Activated naive CD4-positive, alpha-beta T cell treated with anti-CD3 and anti-CD28 coated beads for 36 hours (primary cell): ENCODE data around the gene NT5C3A. TPM values are rescaled to one million over a fixed set of nuclear protein-coding genes. Genes with fewer than 3 reads are reported as not detected.

ENCODE experiments used
- CTCF ChIA-PET: fragments of 350-600 bp; sonication (Branson Sonifier 250); formaldehyde crosslinking; loops from one replicate; lab custom pipeline; 2021; ENCODE audit warnings: antibody characterized with exemption; lab: Charles Lee
- DNase-seq: peaks from one replicate; pipeline ENCODE4 v3.0.0-alpha.2; 2020
- H3K27ac Mint-ChIP-seq: one replicate; pipeline ENCODE4 v1.8.0; 2021; ENCODE audit warnings: mild to moderate bottlenecking, mixed read lengths
- H3K27me3 Mint-ChIP-seq: one replicate; pipeline ENCODE4 v1.8.0; 2021; ENCODE audit warnings: low read depth, mixed read lengths
- H3K36me3 Mint-ChIP-seq: one replicate; pipeline ENCODE4 v1.8.0; 2021; ENCODE audit warnings: low read depth, mixed read lengths
- H3K4me1 Mint-ChIP-seq: one replicate; pipeline ENCODE4 v1.8.0; 2021; ENCODE audit warnings: low read depth, mixed read lengths
- H3K4me3 Mint-ChIP-seq: one replicate; pipeline ENCODE4 v1.8.0; 2021; ENCODE audit warnings: mild to moderate bottlenecking, moderate library complexity, mixed read lengths
- H3K9me3 Mint-ChIP-seq: one replicate; pipeline ENCODE4 v1.8.0; 2021; ENCODE audit warnings: mixed read lengths
- intact Hi-C: fragments of 100-400 bp; cut with micrococcal nuclease; formaldehyde crosslinking; loops from one replicate; pipeline ENCODE4 v1.15.1; 2023
- total RNA-seq, 2 experiments: library from RNA; stranded (reverse); gene quantifications; one replicate each; pipeline ENCODE4 v1.2.3, GENCODE V29; 2021

Gene NT5C3A
- total RNA-seq, 2 experiments from 2014 or later, result 39.5 to 40.9 TPM

GRCh38 chr7:33093266-33093665, 30.7 kb upstream of the NT5C3A start:
- DNase-seq, result no peak
- Mint-ChIP-seq H3K4me3 (no peak overlapping the region), H3K27me3 (no peaks in the 10 kb centered on the region), H3K27ac (no peak overlapping the region), H3K4me1 (no peaks in the 10 kb centered on the region), H3K36me3 (peaks cover 12% of the 10 kb centered on the region), H3K9me3 (no peaks in the 10 kb centered on the region)
- CTCF ChIA-PET, result interaction anchor here (1.3 kb wide), 1 partner anchor 247 kb away, joined by 4 read pairs; no protein-coding TSS in a partner anchor
- intact Hi-C loops, result no loop called here

DNA sequence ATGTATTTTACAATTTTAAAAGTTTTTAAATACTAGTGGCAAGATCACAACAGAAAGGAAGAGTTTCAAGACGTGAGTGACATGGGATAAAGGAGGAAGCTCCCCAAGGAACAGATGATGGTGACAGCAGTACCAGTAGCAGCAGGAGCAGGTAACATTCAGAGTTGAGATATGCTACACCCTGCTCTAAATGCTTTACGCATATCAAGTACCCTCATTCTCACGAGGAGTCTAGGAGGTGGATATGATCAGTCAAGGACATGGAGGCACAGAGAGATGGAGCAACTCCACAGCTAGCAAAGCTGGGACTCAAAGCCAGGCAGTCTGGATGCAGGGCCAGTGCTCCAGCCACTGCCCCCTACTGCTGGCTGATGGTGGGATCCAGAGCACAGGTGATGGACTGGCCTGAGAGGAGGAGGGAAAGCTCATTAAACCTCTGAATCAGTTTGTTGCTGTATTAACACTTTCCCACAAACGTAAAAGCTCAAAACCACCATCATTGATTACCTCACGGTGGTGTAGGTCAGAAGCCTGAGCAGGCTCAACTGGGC, 29.1 kb upstream of the NT5C3A start:
- no peak for DNase-seq
- Mint-ChIP-seq H3K27me3 (no peaks in the 10 kb centered on the region), H3K4me3 (no peak overlapping the region), H3K27ac (no peak overlapping the region), H3K4me1 (no peaks in the 10 kb centered on the region), H3K9me3 (no peaks in the 10 kb centered on the region), H3K36me3 (peaks cover 5% of the 10 kb centered on the region)
- CTCF ChIA-PET, result interaction anchor here (1.3 kb wide), 1 partner anchor 245 kb away, joined by 4 read pairs; no protein-coding TSS in a partner anchor
- intact Hi-C loops, result no loop called here

DNA sequence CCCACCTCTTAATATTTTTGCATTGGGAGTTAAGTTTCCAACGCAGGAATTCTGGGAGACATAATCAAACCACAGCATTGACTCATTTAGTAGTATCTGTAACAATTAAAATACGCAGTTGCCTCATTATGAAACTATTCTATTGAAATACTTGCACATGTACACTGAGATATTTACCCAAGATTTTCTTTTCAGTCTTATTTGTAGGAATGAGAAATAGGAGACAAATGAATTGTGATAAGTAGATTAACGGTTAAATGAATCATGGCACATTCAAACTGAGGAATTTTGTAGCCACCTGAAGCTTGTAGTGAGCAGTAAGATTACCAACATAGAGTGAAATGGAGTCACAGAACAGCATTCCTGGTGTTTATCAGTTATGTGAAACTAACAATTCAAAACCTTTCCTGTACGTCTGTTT, 28.5 kb upstream of the NT5C3A start:
- no peaks in the 10 kb centered on the region for H3K4me1 Mint-ChIP-seq
- intact Hi-C loops, result no loop called here
- no peak overlapping the region for H3K4me3 Mint-ChIP-seq
- CTCF ChIA-PET, result no interaction called here
- H3K9me3 Mint-ChIP-seq, result peaks cover 1% of the 10 kb centered on the region
- peaks cover 5% of the 10 kb centered on the region for H3K36me3 Mint-ChIP-seq
- DNase-seq, result no peak
- H3K27me3 Mint-ChIP-seq, result no peaks in the 10 kb centered on the region
- no peak overlapping the region for H3K27ac Mint-ChIP-seq

- intact Hi-C loops, result no loop called here
- CTCF ChIA-PET, result no interaction called here
Measured at GRCh38 chr7:33089142-33089541, 26.6 kb upstream of the NT5C3A start.

DNA sequence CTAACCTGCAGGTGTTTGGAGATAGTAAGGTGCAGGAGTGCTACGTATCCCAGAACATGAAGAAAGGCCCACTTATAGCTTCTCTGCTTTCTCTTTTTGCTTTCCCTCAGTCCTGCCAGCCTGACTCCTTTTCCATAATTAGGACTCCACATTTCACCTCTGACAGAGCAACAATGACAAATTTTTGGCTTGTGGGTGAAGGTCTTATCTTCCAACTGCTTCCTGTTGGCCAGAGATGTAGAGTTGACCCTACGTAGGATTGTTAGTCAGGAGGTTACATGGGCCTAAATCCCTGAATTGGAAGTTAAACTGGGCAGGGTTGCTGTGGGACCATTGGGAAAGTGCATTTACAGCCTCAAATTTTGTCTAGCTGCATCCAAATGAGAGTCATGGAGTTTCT, 25.3 kb upstream of the NT5C3A start:
- no peak for DNase-seq
- CTCF ChIA-PET, result interaction anchor here (0.5 kb wide), 1 partner anchor 80 kb away, joined by 3 read pairs; no protein-coding TSS in a partner anchor
- Mint-ChIP-seq H3K36me3 (no peaks in the 10 kb centered on the region), H3K27ac (no peak overlapping the region), H3K4me3 (no peak overlapping the region), H3K4me1 (no peaks in the 10 kb centered on the region), H3K9me3 (peaks cover 1% of the 10 kb centered on the region), H3K27me3 (no peaks in the 10 kb centered on the region)
- intact Hi-C loops, result no loop called here

More at GRCh38 chr7:33089142-33089541, 26.6 kb upstream of the NT5C3A start:
- Mint-ChIP-seq H3K4me1 (no peaks in the 10 kb centered on the region), H3K36me3 (no peaks in the 10 kb centered on the region), H3K27ac (no peak overlapping the region), H3K27me3 (no peaks in the 10 kb centered on the region), H3K4me3 (no peak overlapping the region), H3K9me3 (peaks cover 1% of the 10 kb centered on the region)
- DNase-seq, result no peak

DNA sequence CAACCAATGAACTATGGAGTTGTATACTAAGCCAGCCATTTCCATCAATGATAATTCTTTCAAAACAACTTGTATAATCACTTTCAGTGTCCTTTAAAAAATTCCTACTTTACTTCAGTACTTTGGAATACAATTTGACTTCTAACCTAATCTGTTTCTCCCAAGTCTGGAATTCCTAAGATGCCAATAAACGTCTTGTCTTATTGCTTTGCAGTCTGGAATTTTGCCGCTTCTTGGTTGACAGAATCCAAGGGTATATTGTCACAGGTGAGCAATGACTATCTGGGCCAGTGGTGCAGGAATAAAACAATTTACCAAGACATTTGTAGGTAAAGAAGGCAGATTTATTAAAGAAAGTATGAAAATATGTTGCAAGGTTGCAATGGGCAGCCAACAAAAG, 24.8 kb upstream of the NT5C3A start:
- H3K36me3 Mint-ChIP-seq, result no peaks in the 10 kb centered on the region

GRCh38 chr7:33079763-33080690, 17.5 kb upstream of the NT5C3A start:
- H3K9me3 Mint-ChIP-seq, result no peaks in the 10 kb centered on the region
- CTCF ChIA-PET, result interaction anchor here (0.6 kb wide), 1 partner anchor 12 kb away, joined by 5 read pairs; no protein-coding TSS in a partner anchor
- H3K4me1 Mint-ChIP-seq, result peaks cover 12% of the 10 kb centered on the region
- H3K27ac Mint-ChIP-seq, result no peak overlapping the region
- no peaks in the 10 kb centered on the region for H3K27me3 Mint-ChIP-seq
- intact Hi-C loops, result no loop called here
- DNase-seq, result no peak
- H3K4me3 Mint-ChIP-seq, result no peak overlapping the region
- H3K36me3 Mint-ChIP-seq, result no peaks in the 10 kb centered on the region

More for the DNA sequence above, 24.8 kb upstream of the NT5C3A start:
- Mint-ChIP-seq H3K27me3 (no peaks in the 10 kb centered on the region), H3K4me3 (no peak overlapping the region), H3K27ac (no peak overlapping the region), H3K4me1 (no peaks in the 10 kb centered on the region), H3K9me3 (peaks cover 1% of the 10 kb centered on the region)
- intact Hi-C loops, result no loop called here
- DNase-seq, result no peak
- CTCF ChIA-PET, result no interaction called here

DNA sequence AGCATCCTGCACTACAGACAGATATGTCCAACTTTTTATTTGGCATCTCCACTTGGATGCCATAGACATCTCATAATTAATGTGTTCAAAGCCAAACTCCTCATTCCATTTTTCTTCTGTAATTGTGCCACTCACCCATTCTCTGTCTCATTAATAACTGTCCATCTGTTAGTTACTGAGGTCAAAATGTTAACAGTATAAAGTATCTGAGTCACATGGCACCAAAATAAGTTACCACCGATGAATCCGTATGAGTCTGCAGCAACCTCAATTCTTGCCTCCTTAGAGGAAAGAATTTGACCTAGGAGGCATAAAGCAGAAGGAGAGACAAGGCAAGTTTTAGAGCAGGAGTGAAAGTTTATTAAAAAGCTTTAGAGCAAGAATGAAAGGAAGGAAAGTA, 16.5 kb upstream of the NT5C3A start:
- CTCF ChIA-PET, result no interaction called here
- H3K27ac Mint-ChIP-seq, result no peak overlapping the region
- intact Hi-C loops, result no loop called here
- no peaks in the 10 kb centered on the region for H3K9me3 Mint-ChIP-seq
- peaks cover 12% of the 10 kb centered on the region for H3K4me1 Mint-ChIP-seq
- H3K4me3 Mint-ChIP-seq, result no peak overlapping the region
- no peaks in the 10 kb centered on the region for H3K36me3 Mint-ChIP-seq
- no peak for DNase-seq
- H3K27me3 Mint-ChIP-seq, result no peaks in the 10 kb centered on the region

GRCh38 chr7:33076737-33077136, 14.2 kb upstream of the NT5C3A start:
- intact Hi-C loops, result no loop called here
- CTCF ChIA-PET, result no interaction called here
- no peak overlapping the region for H3K27ac Mint-ChIP-seq
- no peak overlapping the region for H3K4me3 Mint-ChIP-seq
- H3K36me3 Mint-ChIP-seq, result no peaks in the 10 kb centered on the region
- no peaks in the 10 kb centered on the region for H3K27me3 Mint-ChIP-seq
- H3K9me3 Mint-ChIP-seq, result no peaks in the 10 kb centered on the region
- H3K4me1 Mint-ChIP-seq, result peaks cover 12% of the 10 kb centered on the region
- DNase-seq, result no peak

DNA sequence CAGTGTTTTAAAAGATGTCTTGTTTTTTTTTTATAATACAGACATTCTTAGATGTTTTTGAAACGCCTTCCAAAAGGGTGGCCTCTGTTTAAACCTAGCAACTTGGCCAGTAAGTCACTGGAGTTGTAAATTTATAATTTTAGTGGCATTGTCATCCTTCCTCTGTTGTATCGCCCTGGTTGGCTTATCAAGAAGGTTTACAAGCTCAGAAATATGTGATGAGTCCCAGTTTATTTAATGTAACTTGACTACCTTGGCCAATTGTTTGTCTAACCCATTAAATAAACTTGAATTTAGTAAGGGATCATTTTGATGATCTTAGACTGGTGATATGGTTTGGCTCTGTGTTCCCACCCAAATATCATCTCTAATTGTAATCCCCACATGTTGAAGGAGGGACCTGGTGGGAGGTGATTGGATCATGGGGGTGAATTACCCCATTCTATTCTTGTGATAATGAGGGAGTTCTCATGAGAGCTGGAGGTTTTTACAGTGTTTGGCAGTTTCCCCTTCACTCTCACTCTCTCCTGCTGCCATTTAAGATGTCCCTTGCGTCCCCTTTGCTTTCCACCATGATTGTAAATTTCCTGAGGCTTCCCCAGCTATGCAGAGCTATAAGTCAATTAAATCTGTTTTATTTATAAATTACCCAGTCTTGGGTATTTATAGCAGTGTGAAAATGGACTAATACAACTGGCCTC, 13.4 kb upstream of the NT5C3A start:
- intact Hi-C loops, result no loop called here
- CTCF ChIA-PET, result no interaction called here
- H3K36me3 Mint-ChIP-seq, result no peaks in the 10 kb centered on the region

DNA sequence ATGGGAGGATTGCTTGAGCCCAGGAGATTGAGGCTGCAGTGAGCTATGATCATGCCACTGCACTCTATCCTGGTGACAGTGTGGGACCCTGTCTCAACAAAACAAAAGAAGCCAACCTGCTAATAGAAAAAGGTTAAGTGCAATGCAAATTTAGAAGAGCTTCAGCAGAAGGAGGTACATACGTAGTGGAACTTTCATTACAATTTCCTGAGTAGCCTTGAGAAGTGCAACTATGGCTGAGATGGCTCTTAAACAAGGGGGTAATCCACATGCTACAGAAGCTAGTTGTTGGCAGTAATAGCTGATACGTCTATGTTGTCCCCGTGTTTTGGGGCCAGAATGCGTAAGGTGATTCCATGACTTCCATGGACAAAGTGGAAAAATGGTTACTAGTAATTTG, 10.7 kb upstream of the NT5C3A start:
- intact Hi-C loops, result no loop called here

More for the DNA sequence above, 13.4 kb upstream of the NT5C3A start:
- no peaks in the 10 kb centered on the region for H3K9me3 Mint-ChIP-seq
- H3K4me1 Mint-ChIP-seq, result peaks cover 12% of the 10 kb centered on the region
- H3K4me3 Mint-ChIP-seq, result no peak overlapping the region
- H3K27me3 Mint-ChIP-seq, result no peaks in the 10 kb centered on the region
- no peak for DNase-seq
- no peak overlapping the region for H3K27ac Mint-ChIP-seq

DNA sequence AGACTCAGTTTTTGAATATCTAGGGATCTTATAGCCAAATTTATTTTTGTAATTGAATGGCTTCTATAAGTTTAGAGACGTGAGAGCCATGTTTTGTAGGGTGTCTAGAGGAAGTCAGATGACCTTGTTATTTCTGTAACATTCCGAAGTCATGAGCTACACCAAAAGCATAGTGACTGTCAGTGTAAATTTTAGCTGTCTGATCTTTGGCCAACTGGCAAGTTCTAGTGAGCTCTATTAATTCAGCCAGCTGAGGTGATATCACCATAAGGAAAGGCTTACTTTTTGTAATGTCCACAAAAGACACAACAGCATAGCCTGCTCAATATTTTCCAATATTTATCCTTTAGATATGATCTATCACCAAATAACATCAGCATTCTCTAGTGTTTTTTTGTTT, 9.9 kb upstream of the NT5C3A start:
- Mint-ChIP-seq H3K36me3 (peaks cover 1% of the 10 kb centered on the region), H3K27ac (no peak overlapping the region), H3K4me3 (no peak overlapping the region), H3K27me3 (no peaks in the 10 kb centered on the region), H3K4me1 (peaks cover 9% of the 10 kb centered on the region), H3K9me3 (peaks cover 5% of the 10 kb centered on the region)
- intact Hi-C loops, result no loop called here
- CTCF ChIA-PET, result interaction anchor here (0.6 kb wide), 1 partner anchor 1683 kb away, joined by 3 read pairs; no protein-coding TSS in a partner anchor
- DNase-seq, result no peak

More for the DNA sequence above, 10.7 kb upstream of the NT5C3A start:
- CTCF ChIA-PET, result interaction anchor here (1.0 kb wide), 2 partner anchors 34 to 37 kb away, joined by 3 read pairs; no protein-coding TSS in a partner anchor
- no peak for DNase-seq
- Mint-ChIP-seq H3K27me3 (no peaks in the 10 kb centered on the region), H3K4me3 (no peak overlapping the region), H3K36me3 (peaks cover 1% of the 10 kb centered on the region), H3K27ac (no peak overlapping the region), H3K9me3 (peaks cover 5% of the 10 kb centered on the region), H3K4me1 (peaks cover 12% of the 10 kb centered on the region)
